GM23338 (cell line): ENCODE results near the gene DAPK2. TPM values are rescaled to one million over a fixed set of nuclear protein-coding genes. Genes with fewer than 3 reads are reported as not detected.

Source experiments
- ATAC-seq: fragments of 200-7000 bp; cut with Tn5 transposase; 3 replicates; pipeline ENCODE4 v1.9.1; 2020
- DNase-seq: peaks from one replicate; pipeline ENCODE4 v3.0.0-alpha.2; 2015; ENCODE audit warnings: low spot score
- H2AFZ ChIP-seq: fragments of 200-600 bp; sonication (generic); 2 replicates; pipeline ENCODE4 v1.8.0; 2016; ENCODE audit warnings: antibody characterized with exemption, mild to moderate bottlenecking, moderate library complexity
- H3F3A ChIP-seq: fragments of 200-600 bp; sonication (generic); replicated peaks from 2 replicates; pipeline ENCODE4 v1.8.0; 2017; ENCODE audit warnings: antibody characterized with exemption, mixed run types, low read depth
- H3K27ac ChIP-seq: fragments of 200-600 bp; sonication (generic); 2 replicates; pipeline ENCODE4 v1.6.1; 2016; ENCODE audit warnings: low read depth
- H3K27me3 ChIP-seq: fragments of 200-600 bp; sonication (generic); 2 replicates; pipeline ENCODE4 v1.8.0; 2016; ENCODE audit warnings: mild to moderate bottlenecking, mixed run types, moderate library complexity; ENCODE audit not compliant: insufficient read depth
- H3K36me3 ChIP-seq: fragments of 200-600 bp; sonication (generic); 2 replicates; pipeline ENCODE4 v1.8.0; 2016; ENCODE audit warnings: mild to moderate bottlenecking; ENCODE audit not compliant: insufficient read depth
- H3K4me1 ChIP-seq: fragments of 200-600 bp; sonication (generic); 2 replicates; pipeline ENCODE4 v1.8.0; 2016; ENCODE audit warnings: mild to moderate bottlenecking, moderate library complexity; ENCODE audit not compliant: insufficient read depth
- H3K4me2 ChIP-seq: fragments of 200-600 bp; sonication (generic); 2 replicates; pipeline ENCODE4 v1.7.1; 2017; ENCODE audit warnings: mixed run types
- H3K4me3 ChIP-seq: fragments of 200-600 bp; sonication (generic); 2 replicates; pipeline ENCODE4 v1.6.1; 2016; ENCODE audit warnings: mixed run types
- H3K79me2 ChIP-seq: fragments of 200-600 bp; sonication (generic); replicated peaks from 2 replicates; pipeline ENCODE4 v1.8.0; 2017; ENCODE audit warnings: mild to moderate bottlenecking; ENCODE audit not compliant: insufficient read depth
- H3K9me2 ChIP-seq: fragments of 200-600 bp; sonication (generic); 2 replicates; pipeline ENCODE4 v1.8.0; 2017; ENCODE audit not compliant: insufficient read depth
- H4K20me1 ChIP-seq: fragments of 200-600 bp; sonication (generic); replicated peaks from 2 replicates; pipeline ENCODE4 v1.8.0; 2017; ENCODE audit warnings: mild to moderate bottlenecking; ENCODE audit not compliant: insufficient read depth
- H3K27ac Mint-ChIP-seq: 2 replicates; pipeline ENCODE4 v1.8.0; 2020; ENCODE audit warnings: inconsistent platforms, mild to moderate bottlenecking, moderate library complexity, mixed read lengths
- H3K27me3 Mint-ChIP-seq: 3 replicates; pipeline ENCODE4 v1.8.0; 2022; ENCODE audit warnings: low read depth, mild to moderate bottlenecking, moderate library complexity, mixed read lengths, inconsistent platforms; ENCODE audit not compliant: insufficient read depth, poor library complexity
- H3K36me3 Mint-ChIP-seq: 3 replicates; pipeline ENCODE4 v1.8.0; 2021; ENCODE audit warnings: low read depth, mild to moderate bottlenecking, inconsistent platforms, moderate library complexity, mixed read lengths
- H3K4me1 Mint-ChIP-seq: 3 replicates; pipeline ENCODE4 v1.8.0; 2020; ENCODE audit warnings: mild to moderate bottlenecking, inconsistent platforms, mixed read lengths
- H3K4me3 Mint-ChIP-seq: 3 replicates; pipeline ENCODE4 v1.8.0; 2021; ENCODE audit warnings: moderate library complexity, mild to moderate bottlenecking, inconsistent platforms, mixed read lengths
- H3K9me3 Mint-ChIP-seq: 3 replicates; pipeline ENCODE4 v1.8.0; 2020; ENCODE audit warnings: moderate library complexity, mild to moderate bottlenecking, inconsistent platforms, mixed read lengths
- CREB1 ChIP-seq: fragments of 250-450 bp; sonication (Bioruptor Pico); IDR thresholded peaks from 2 replicates; pipeline ENCODE4 v1.5.0; 2020; ENCODE audit warnings: low read depth, mild to moderate bottlenecking, moderate library complexity
- CTCF ChIP-seq, 2 experiments: fragments of 200-600 bp in 1 of 2; sonication (generic) in 1 of 2; conservative IDR thresholded peaks; 2 replicates each; pipeline versions ENCODE4 v1.5.1 to v1.6.1; 2016 to 2017; ENCODE audit warnings: antibody characterized with exemption in 2 of 2, low read depth in 2 of 2, mild to moderate bottlenecking in 2 of 2, moderate library complexity in 1 of 2
- ETS1 ChIP-seq: IDR thresholded peaks from 2 replicates; pipeline ENCODE4 v1.6.1; 2016; ENCODE audit warnings: antibody characterized with exemption
- EZH2 ChIP-seq: fragments of 200-600 bp; sonication (generic); IDR thresholded peaks from one replicate; pipeline ENCODE4 v1.8.0; 2017; ENCODE audit warnings: antibody characterized with exemption, mild to moderate bottlenecking, low read depth; ENCODE audit not compliant: unreplicated experiment
- EZH2phosphoT487 ChIP-seq: fragments of 200-600 bp; sonication (generic); IDR thresholded peaks from one replicate; pipeline ENCODE4 v1.8.1; 2018; ENCODE audit warnings: antibody characterized with exemption; ENCODE audit not compliant: unreplicated experiment
- JUNB ChIP-seq: IDR thresholded peaks from one replicate; pipeline ENCODE4 v1.6.1; 2016; ENCODE audit warnings: antibody characterized with exemption; ENCODE audit not compliant: unreplicated experiment
- POLR2AphosphoS5 ChIP-seq: IDR thresholded peaks from 2 replicates; pipeline ENCODE4 v1.6.1; 2016; ENCODE audit warnings: antibody characterized with exemption, low read depth
- REST ChIP-seq: IDR thresholded peaks from one replicate; pipeline ENCODE4 v1.6.1; 2018; ENCODE audit warnings: antibody characterized with exemption; ENCODE audit not compliant: unreplicated experiment
- STAT1 ChIP-seq: IDR thresholded peaks from one replicate; pipeline ENCODE4 v1.6.1; 2016; ENCODE audit warnings: antibody characterized with exemption; ENCODE audit not compliant: unreplicated experiment
- ZNF114 ChIP-seq: fragments of 250-450 bp; sonication (Bioruptor Pico); IDR thresholded peaks from 2 replicates; pipeline ENCODE4 v1.5.0; 2020; ENCODE audit warnings: mild to moderate bottlenecking, moderate library complexity
- ZNF331 ChIP-seq: fragments of 250-450 bp; sonication (Bioruptor Pico); IDR thresholded peaks from 2 replicates; pipeline ENCODE4 v1.5.0; 2020; ENCODE audit warnings: low read depth, mild to moderate bottlenecking, moderate library complexity
- polyA plus RNA-seq: library from polyadenylated mRNA; unstranded; fragments of >200 nt; fragmentation: Nextera tagmentation; extraction: Ambion mirVana; gene quantifications from 2 replicates; pipeline ENCODE4 v1.2.1, GENCODE V29; 2016
- total RNA-seq: library from RNA; depleted of rRNA; stranded (reverse); fragments of >200 nt; shearing (Covaris generic); gene quantifications from 2 replicates; pipeline ENCODE4 v1.2.3, GENCODE V29; 2014

The DAPK2 gene
- total and polyA plus RNA-seq, 2 experiments from 2014 or later, result 1.6 to 3.1 TPM

- no peak for TF ChIP-seq REST
- TF ChIP-seq STAT1, result no peak
- no peak for TF ChIP-seq EZH2phosphoT487
- no peak for TF ChIP-seq ZNF331 (CRISPR knock-in tag)
- TF ChIP-seq CREB1 (CRISPR knock-in tag), result no peak
- TF ChIP-seq ETS1, result no peak
- no peak for TF ChIP-seq CTCF (conservative IDR thresholded peaks at IDR 0.05; ENCODE audit: low read depth in 2 of 2)
- no peak for TF ChIP-seq POLR2AphosphoS5
- no peak for TF ChIP-seq JUNB
- TF ChIP-seq ZNF114 (CRISPR knock-in tag), result no peak
These were observed 77.6 kb downstream of the DAPK2 start (continued) for GRCh38 chr15:63968700-63969099.

- no peak for TF ChIP-seq EZH2
- no peak for TF ChIP-seq REST
- TF ChIP-seq STAT1, result no peak
- TF ChIP-seq CTCF (conservative IDR thresholded peaks at IDR 0.05; ENCODE audit: low read depth in 2 of 2), result no peak
- TF ChIP-seq ZNF331 (CRISPR knock-in tag), result no peak
- TF ChIP-seq POLR2AphosphoS5, result no peak
- TF ChIP-seq ZNF114 (CRISPR knock-in tag), result no peak
- H4K20me1 ChIP-seq, result no peaks in the 10 kb centered on the region
- no peak overlapping the region for H2AFZ ChIP-seq
- H3K9me3 Mint-ChIP-seq, result peaks cover 25% of the 10 kb centered on the region
- H3K27ac Mint-ChIP-seq, result no peak overlapping the region
- no peak overlapping the region for H3K4me3 ChIP-seq
- no peaks in the 10 kb centered on the region for H3K27me3 ChIP-seq
- H3K4me3 Mint-ChIP-seq, result no peak overlapping the region
- H3K36me3 Mint-ChIP-seq, result peaks cover 22% of the 10 kb centered on the region
- H3K9me2 ChIP-seq, result peaks cover 9% of the 10 kb centered on the region
- H3K36me3 ChIP-seq, result 0 out of 2 replicates have a peak, but pooled peaks cover 10% of the 10 kb centered on the region
- DNase-seq (no peak), ATAC-seq (no peak)
- no peak overlapping the region for H3K27ac ChIP-seq
- H3K79me2 ChIP-seq, result no peaks in the 10 kb centered on the region
- H3K4me1 ChIP-seq, result peaks cover 11% of the 10 kb centered on the region
- peaks cover 26% of the 10 kb centered on the region for H3K4me1 Mint-ChIP-seq
- no peak overlapping the region for H3K4me2 ChIP-seq
- no peaks in the 10 kb centered on the region for H3F3A ChIP-seq
- H3K27me3 Mint-ChIP-seq, result peaks cover 13% of the 10 kb centered on the region
These were observed 78.2 kb downstream of the DAPK2 start for GRCh38 chr15:63968122-63968524.
